BLaER1 treated with 17β-estradiol and CSF1 and Interleukin-3, amounts not matched to agents 10 nM and 100 nM (cell line): ENCODE data around the gene UNC5C.

Experiments used
- H3K27ac ChIP-seq, 11 experiments: shearing (Covaris generic); formaldehyde crosslinking; 2 replicates each; pipeline ENCODE4 v1.8.1; 2022
- H3K27me3 ChIP-seq, 11 experiments: shearing (Covaris generic); formaldehyde crosslinking; 2 replicates each; pipeline ENCODE4 v1.8.1; 2022
- H3K36me3 ChIP-seq, 11 experiments: shearing (Covaris generic); formaldehyde crosslinking; 2 replicates each; pipeline ENCODE4 v1.8.1; 2022
- H3K4me1 ChIP-seq, 10 experiments: shearing (Covaris generic); formaldehyde crosslinking; 2 replicates each; pipeline ENCODE4 v1.8.1; 2022
- H3K4me2 ChIP-seq, 11 experiments: shearing (Covaris generic); formaldehyde crosslinking; 2 replicates each; pipeline ENCODE4 v1.8.1; 2022
- H3K4me3 ChIP-seq, 10 experiments: shearing (Covaris generic); formaldehyde crosslinking; 2 replicates each; pipeline ENCODE4 v1.8.1; 2022
- H3K9ac ChIP-seq, 11 experiments: shearing (Covaris generic); formaldehyde crosslinking; 2 replicates each; pipeline ENCODE4 v1.8.1; 2022
- H3K9me3 ChIP-seq, 11 experiments: shearing (Covaris generic); formaldehyde crosslinking; replicated peaks in 1 of 11; 2 replicates each; pipeline ENCODE4 v1.8.1; 2022
- H4K20me1 ChIP-seq, 11 experiments: shearing (Covaris generic); formaldehyde crosslinking; 2 replicates each; pipeline ENCODE4 v1.8.1; 2022
- Cebpa-rat ChIP-seq, 11 experiments: shearing (Covaris generic); IDR thresholded peaks; 2 replicates each; pipeline ENCODE4 v1.8.1; 2022

Gene UNC5C

DNA sequence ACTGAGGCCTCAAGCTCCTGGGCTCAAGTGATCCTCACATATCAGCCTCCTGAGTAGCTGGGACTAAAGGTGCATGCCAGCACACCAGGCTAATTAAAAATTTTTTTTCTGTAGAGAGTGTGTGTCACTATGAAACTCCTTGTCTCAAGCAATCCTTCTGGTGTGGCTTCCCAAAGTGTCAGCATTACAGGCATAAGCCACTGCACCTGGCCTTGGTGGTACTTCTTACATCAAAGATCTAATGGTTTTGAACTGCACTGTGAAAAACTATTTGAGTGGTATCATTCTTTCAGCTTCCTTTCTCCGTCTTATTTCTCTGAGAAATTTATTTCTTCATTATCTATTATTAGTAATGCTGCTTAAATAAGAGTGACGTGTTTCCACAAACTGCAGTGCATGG is 98.5 kb downstream of the UNC5C start:
- Histone ChIP-seq H3K27me3 (no peaks in the 10 kb centered on the region), H3K36me3 (no peaks in the 10 kb centered on the region), H3K9ac (no peak overlapping the region), H3K9me3 (no peaks in the 10 kb centered on the region), H4K20me1 (no peaks in the 10 kb centered on the region), H3K27ac (no peak overlapping the region), H3K4me2 (no peak overlapping the region), H3K4me3 (no peak overlapping the region), H3K4me1 (no peaks in the 10 kb centered on the region)
- no peak for TF ChIP-seq Cebpa-rat (IDR thresholded peaks at IDR 0.05)

GRCh38 chr4:95446173-95446572 is 102.6 kb downstream of the UNC5C start:
- no peak overlapping the region for H3K9ac ChIP-seq
- no peaks in the 10 kb centered on the region for H3K27me3 ChIP-seq
- TF ChIP-seq Cebpa-rat (IDR thresholded peaks at IDR 0.05) = no peak; a peak in 1 of 22 replicates
- no peaks in the 10 kb centered on the region for H3K36me3 ChIP-seq
- no peaks in the 10 kb centered on the region for H4K20me1 ChIP-seq
- H3K4me2 ChIP-seq = no peak overlapping the region
- no peak overlapping the region for H3K27ac ChIP-seq
- no peak overlapping the region for H3K4me3 ChIP-seq
- H3K9me3 ChIP-seq = no peaks in the 10 kb centered on the region
- no peaks in the 10 kb centered on the region for H3K4me1 ChIP-seq

DNA sequence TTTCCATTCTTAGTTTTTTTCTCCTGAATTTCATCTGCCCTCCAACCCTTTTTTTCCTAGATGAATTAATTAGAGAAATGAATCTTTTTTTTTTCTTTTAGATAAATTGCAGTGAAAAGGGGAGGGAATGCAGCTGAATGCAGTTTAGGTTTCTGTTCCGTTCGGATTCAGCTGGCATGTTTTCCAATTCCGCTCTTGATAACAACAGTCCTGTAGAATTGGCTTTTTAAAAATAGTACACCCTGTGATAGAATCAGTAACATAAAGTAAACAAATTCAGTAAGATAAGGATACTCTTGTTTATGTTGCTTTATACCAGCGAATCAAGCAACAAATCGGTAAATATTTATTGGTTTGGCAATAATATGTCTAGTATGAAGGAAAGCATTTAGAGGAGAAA is 103.5 kb downstream of the UNC5C start:
- no peaks in the 10 kb centered on the region for H3K36me3 ChIP-seq
- H3K4me2 ChIP-seq = no peak overlapping the region
- H3K27me3 ChIP-seq = no peaks in the 10 kb centered on the region
- no peak for TF ChIP-seq Cebpa-rat (IDR thresholded peaks at IDR 0.05)
- H3K4me1 ChIP-seq = no peaks in the 10 kb centered on the region
- no peak overlapping the region for H3K9ac ChIP-seq
- H3K4me3 ChIP-seq = no peak overlapping the region
- no peak overlapping the region for H3K27ac ChIP-seq
- H4K20me1 ChIP-seq = no peaks in the 10 kb centered on the region
- H3K9me3 ChIP-seq = no peaks in the 10 kb centered on the region

DNA sequence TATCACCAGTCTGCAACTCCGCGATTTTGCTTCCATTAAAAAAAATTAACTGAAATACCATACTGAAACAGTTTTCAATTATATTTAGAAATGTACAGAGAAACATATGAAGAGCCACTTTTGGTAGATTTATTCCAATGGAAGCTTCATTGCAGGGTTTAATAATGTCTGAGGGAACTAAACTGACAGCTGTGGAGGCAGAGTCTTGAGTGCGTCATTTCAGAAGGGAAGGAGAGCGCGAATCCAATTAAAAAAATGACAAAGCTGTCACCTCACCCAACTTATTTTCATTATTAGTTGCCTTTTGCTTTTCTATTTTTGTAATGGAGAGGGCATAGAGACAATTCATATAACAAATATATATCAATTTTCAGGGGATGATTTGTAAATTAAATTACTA is 104.0 kb downstream of the UNC5C start:
- Histone ChIP-seq H4K20me1 (no peaks in the 10 kb centered on the region), H3K4me3 (no peak overlapping the region)
- no peak for TF ChIP-seq Cebpa-rat (IDR thresholded peaks at IDR 0.05)

DNA sequence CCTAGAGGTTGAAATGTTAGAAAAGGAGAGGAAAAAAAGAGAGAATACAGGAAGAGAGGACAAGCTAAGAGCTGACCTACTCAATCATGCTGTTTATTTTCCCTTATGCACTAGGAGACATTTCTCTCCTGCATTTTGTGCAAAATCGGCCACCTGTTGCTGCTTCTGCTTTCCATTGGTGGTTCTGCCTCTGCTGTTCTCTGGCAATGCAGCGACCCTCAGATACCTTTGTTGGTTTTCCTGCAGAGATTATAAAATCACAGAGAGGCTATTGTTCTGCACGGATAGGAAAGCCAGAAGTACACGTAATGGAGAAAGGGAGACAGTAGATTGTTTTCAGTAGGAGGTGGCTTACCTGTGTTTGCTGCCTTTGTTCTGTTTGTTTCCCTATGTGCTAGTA is 108.9 kb downstream of the UNC5C start:
- Histone ChIP-seq H3K27ac (no peak overlapping the region), H3K9ac (no peak overlapping the region), H3K4me1 (no peaks in the 10 kb centered on the region), H3K4me3 (no peak overlapping the region), H3K4me2 (no peak overlapping the region), H4K20me1 (no peaks in the 10 kb centered on the region), H3K27me3 (no peaks in the 10 kb centered on the region), H3K9me3 (no peaks in the 10 kb centered on the region), H3K36me3 (no peaks in the 10 kb centered on the region)
- TF ChIP-seq Cebpa-rat (IDR thresholded peaks at IDR 0.05) = no peak

More for the DNA sequence above, 104.0 kb downstream of the UNC5C start:
- Histone ChIP-seq H3K9me3 (no peaks in the 10 kb centered on the region), H3K27me3 (no peaks in the 10 kb centered on the region), H3K27ac (no peak overlapping the region), H3K4me2 (no peak overlapping the region), H3K9ac (no peak overlapping the region), H3K4me1 (no peaks in the 10 kb centered on the region), H3K36me3 (no peaks in the 10 kb centered on the region)

- H4K20me1 ChIP-seq = no peaks in the 10 kb centered on the region
- H3K9ac ChIP-seq = no peak overlapping the region
- H3K4me2 ChIP-seq = no peak overlapping the region
- no peaks in the 10 kb centered on the region for H3K36me3 ChIP-seq
- H3K27ac ChIP-seq = no peak overlapping the region
- H3K4me3 ChIP-seq = no peak overlapping the region
- no peak for TF ChIP-seq Cebpa-rat (IDR thresholded peaks at IDR 0.05)
- H3K9me3 ChIP-seq = no peaks in the 10 kb centered on the region
- H3K27me3 ChIP-seq = no peaks in the 10 kb centered on the region
- no peaks in the 10 kb centered on the region for H3K4me1 ChIP-seq
These were observed 109.7 kb downstream of the UNC5C start for GRCh38 chr4:95439071-95439470.

- H3K4me3 ChIP-seq = no peak overlapping the region
- H3K4me1 ChIP-seq = no peaks in the 10 kb centered on the region
- no peak overlapping the region for H3K27ac ChIP-seq
- H3K4me2 ChIP-seq = no peak overlapping the region
- H4K20me1 ChIP-seq = no peaks in the 10 kb centered on the region
- H3K27me3 ChIP-seq = no peaks in the 10 kb centered on the region
- TF ChIP-seq Cebpa-rat (IDR thresholded peaks at IDR 0.05) = no peak
- no peaks in the 10 kb centered on the region for H3K36me3 ChIP-seq
- no peaks in the 10 kb centered on the region for H3K9me3 ChIP-seq
- H3K9ac ChIP-seq = no peak overlapping the region
These were observed 116.3 kb downstream of the UNC5C start for GRCh38 chr4:95432466-95432865.

DNA sequence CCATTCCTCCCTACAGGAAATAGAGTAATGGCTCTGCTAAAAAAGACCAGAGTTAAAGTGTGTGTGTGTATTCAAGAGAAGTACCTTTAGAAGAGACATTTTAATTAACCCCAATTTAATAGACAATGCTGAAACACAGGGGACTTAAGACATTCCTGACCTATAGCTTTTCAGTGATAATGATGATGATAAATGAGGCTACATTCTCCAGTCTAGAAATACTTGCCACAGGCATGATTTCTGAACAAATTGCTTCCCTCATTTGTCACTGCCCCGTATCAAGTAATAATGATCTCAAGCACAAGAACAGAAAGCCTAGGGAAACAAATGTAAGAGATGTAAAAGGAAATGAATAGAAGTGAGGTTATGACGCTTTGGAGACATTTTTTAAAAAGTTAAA is 117.1 kb downstream of the UNC5C start:
- Histone ChIP-seq H3K4me3 (no peak overlapping the region), H3K9me3 (no peaks in the 10 kb centered on the region), H3K27me3 (no peaks in the 10 kb centered on the region), H3K27ac (no peak overlapping the region), H4K20me1 (no peaks in the 10 kb centered on the region), H3K4me2 (no peak overlapping the region), H3K36me3 (no peaks in the 10 kb centered on the region), H3K9ac (no peak overlapping the region), H3K4me1 (no peaks in the 10 kb centered on the region)
- TF ChIP-seq Cebpa-rat (IDR thresholded peaks at IDR 0.05) = no peak

- Histone ChIP-seq H4K20me1 (no peaks in the 10 kb centered on the region), H3K9me3 (no peaks in the 10 kb centered on the region), H3K4me2 (no peak overlapping the region), H3K4me1 (no peaks in the 10 kb centered on the region), H3K36me3 (no peaks in the 10 kb centered on the region), H3K27ac (no peak overlapping the region), H3K9ac (no peak overlapping the region), H3K4me3 (no peak overlapping the region), H3K27me3 (no peaks in the 10 kb centered on the region)
- TF ChIP-seq Cebpa-rat (IDR thresholded peaks at IDR 0.05) = no peak
These were observed 119.4 kb downstream of the UNC5C start for GRCh38 chr4:95429416-95429815.

GRCh38 chr4:95428291-95429070 is 120.3 kb downstream of the UNC5C start:
- Histone ChIP-seq H3K4me2 (no peak overlapping the region), H4K20me1 (no peaks in the 10 kb centered on the region), H3K4me1 (no peaks in the 10 kb centered on the region), H3K9me3 (no peaks in the 10 kb centered on the region), H3K4me3 (no peak overlapping the region), H3K27me3 (no peaks in the 10 kb centered on the region), H3K9ac (no peak overlapping the region), H3K36me3 (no peaks in the 10 kb centered on the region), H3K27ac (no peak overlapping the region)
- no peak for TF ChIP-seq Cebpa-rat (IDR thresholded peaks at IDR 0.05)
